Astrocyte of the cerebellum (primary cell): ENCODE data around the gene CSRP2.

Experiments used
- DNase-seq: peaks from one replicate; pipeline ENCODE4 v3.0.0-alpha.2; 2011; ENCODE audit warnings: low read depth
- H3K4me3 ChIP-seq: 2 replicates; pipeline ENCODE4 v1.5.1; 2011; ENCODE audit warnings: mild to moderate bottlenecking, low read depth, low read length, moderate library complexity
- CTCF ChIP-seq: IDR thresholded peaks from 2 replicates; pipeline ENCODE4 v1.5.1; 2012; ENCODE audit warnings: low read length, low read depth, moderate library complexity, mild to moderate bottlenecking; ENCODE audit errors: missing control alignments
- in situ Hi-C: cut with HindIII; loops from 2 replicates; pipeline ENCODE4 v1.10.0; 2017; ENCODE audit warnings: low sequenced_read_pairs

The CSRP2 gene

GRCh38 chr12:76895796-76896195 lies 17.0 kb upstream of the CSRP2 start:
- no peak for TF ChIP-seq CTCF
- in situ Hi-C loops = no loop called here
- no peak overlapping the region for H3K4me3 ChIP-seq
- DNase-seq = no peak

- TF ChIP-seq CTCF = no peak
- in situ Hi-C loops = no loop called here
Observed at GRCh38 chr12:76891609-76892008, 12.8 kb upstream of the CSRP2 start.

GRCh38 chr12:76890151-76891143 lies 11.6 kb upstream of the CSRP2 start:
- no peak for TF ChIP-seq CTCF
- H3K4me3 ChIP-seq = no peak overlapping the region
- no peak for DNase-seq
- in situ Hi-C loops = no loop called here

More at GRCh38 chr12:76891609-76892008, 12.8 kb upstream of the CSRP2 start:
- no peak overlapping the region for H3K4me3 ChIP-seq
- no peak for DNase-seq

GRCh38 chr12:76888775-76889174 lies 10.0 kb upstream of the CSRP2 start:
- no peak for TF ChIP-seq CTCF
- no peak for DNase-seq
- in situ Hi-C loops = no loop called here

GRCh38 chr12:76883811-76884210 lies 5.0 kb upstream of the CSRP2 start:
- TF ChIP-seq CTCF = no peak
- in situ Hi-C loops = no loop called here
- DNase-seq = no peak
- H3K4me3 ChIP-seq = no peak overlapping the region

More at GRCh38 chr12:76888775-76889174, 10.0 kb upstream of the CSRP2 start:
- no peak overlapping the region for H3K4me3 ChIP-seq

- no peak for TF ChIP-seq CTCF
- H3K4me3 ChIP-seq = no peak overlapping the region
- no peak for DNase-seq
- in situ Hi-C loops = no loop called here
Observed at GRCh38 chr12:76883151-76883550, 4.3 kb upstream of the CSRP2 start.
